Body of pancreas (tissue), 4 donors: Measurements from ENCODE around the gene SLC27A1. TPM values are rescaled to one million over a fixed set of nuclear protein-coding genes. Genes with fewer than 3 reads are reported as not detected.

ENCODE experiments used
- ATAC-seq: fragments of 150-250 bp; one replicate; pipeline ENCODE4 v1.9.1; 2016
- DNase-seq, 4 donors: peaks; one replicate each; pipeline ENCODE4 v3.0.0-alpha.2; 2019
- H3K27ac ChIP-seq, 4 donors: fragments of 200-600 bp; sonication (generic); 1 replicate in 3 of 4; 2 replicates in 1 of 4; pipeline versions ENCODE4 v1.5.1 to v1.6.1; 2016 to 2019; ENCODE audit warnings: mild to moderate bottlenecking in 1 of 4, mixed read lengths in 1 of 4, moderate library complexity in 1 of 4
- H3K27me3 ChIP-seq, 2 donors: fragments of 200-600 bp; sonication (generic); one replicate each; pipeline ENCODE4 v1.6.0; 2016; ENCODE audit warnings: mild to moderate bottlenecking in 1 of 2
- H3K36me3 ChIP-seq, 2 donors: fragments of 200-600 bp; sonication (generic); replicated peaks in 1 of 2; 2 replicates each; pipeline ENCODE4 v1.5.1; 2016; ENCODE audit warnings: low read depth in 2 of 2; ENCODE audit not compliant: insufficient read depth in 1 of 2
- H3K4me1 ChIP-seq: fragments of 200-600 bp; sonication (generic); one replicate; pipeline ENCODE4 v1.6.0; 2016
- H3K4me3 ChIP-seq, 2 donors: fragments of 200-600 bp; sonication (generic); 1 replicate in 1 of 2; 2 replicates in 1 of 2; pipeline ENCODE4 v1.5.1; 2016 to 2019
- H3K9me3 ChIP-seq, 3 donors: fragments of 200-600 bp; sonication (generic); 1 replicate in 2 of 3; 2 replicates in 1 of 3; pipeline ENCODE4 v1.5.1; 2016
- CTCF ChIP-seq, 7 experiments: fragments of 450-650 bp in 4 of 7; fragments of 200-600 bp in 3 of 7; sonication (generic) in 3 of 7; IDR thresholded peaks; one replicate each; pipeline ENCODE4 v1.5.1; 2016 to 2019; ENCODE audit warnings: antibody characterized with exemption in 7 of 7
- POLR2A ChIP-seq, 3 donors: fragments of 450-650 bp; IDR thresholded peaks; one replicate each; pipeline ENCODE4 v1.6.1; 2016; ENCODE audit warnings: antibody characterized with exemption in 3 of 3, mild to moderate bottlenecking in 2 of 3
- WGBS, 2 donors: methylation state at CpG; one replicate each; pipeline ENCODE4 v1.1.5; 2017; 5-methylcytosine and 5-hydroxymethylcytosine counted together
- intact Hi-C: fragments of 100-400 bp; cut with DNase I; formaldehyde crosslinking; loops from one replicate; pipeline ENCODE4 v1.15.1; 2023
- total RNA-seq, 2 donors: library from RNA; depleted of rRNA; stranded (reverse); fragments of >200 nt; gene quantifications; one replicate each; pipeline ENCODE4 v1.1.0, GENCODE V29; 2016

Gene SLC27A1
- total RNA-seq, 2 donors from 2014 or later: 21.1 to 25.7 TPM

GRCh38 chr19:17541184-17541759 is 70.9 kb downstream of the SLC27A1 start:
- no peak overlapping the region for H3K4me3 ChIP-seq
- no peaks in the 10 kb centered on the region for H3K36me3 ChIP-seq
- ATAC-seq (no peak), DNase-seq (no peak)
- TF ChIP-seq POLR2A (IDR thresholded peaks at IDR 0.05): no peak
- TF ChIP-seq CTCF (IDR thresholded peaks at IDR 0.05): no peak
- H3K27me3 ChIP-seq: no peaks in the 10 kb centered on the region
- WGBS, 2 donors: 83 to 89% methylated on average over 4 of the region's 4 CpGs
- H3K27ac ChIP-seq: no peak overlapping the region
- H3K9me3 ChIP-seq: no peaks in the 10 kb centered on the region
- intact Hi-C loops: no loop called here
- peaks cover 13% of the 10 kb centered on the region for H3K4me1 ChIP-seq

DNA sequence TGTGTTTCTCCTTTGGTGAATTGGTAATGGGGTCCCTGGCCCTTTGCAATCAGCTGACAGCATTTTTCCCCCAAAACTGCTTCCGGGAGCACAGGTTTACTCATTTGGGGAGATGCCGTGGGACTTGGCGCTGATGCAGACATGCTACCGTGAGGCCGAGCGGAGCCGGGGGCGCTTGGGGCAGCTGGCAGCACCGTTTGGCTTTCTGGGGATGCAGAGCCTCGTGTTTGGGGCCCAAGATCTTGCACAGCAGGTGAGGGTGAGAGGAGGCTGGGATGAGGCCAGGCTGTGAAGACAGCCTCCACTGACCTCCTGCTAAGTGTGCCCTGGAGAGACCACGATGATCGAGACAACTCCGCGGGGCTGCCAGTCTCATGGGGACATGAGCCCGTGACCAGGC is 71.7 kb downstream of the SLC27A1 start:
- WGBS, 2 donors: 61 to 73% methylated on average over 9 to 15 of the region's 15 CpGs
- no peak overlapping the region for H3K27ac ChIP-seq
- peaks cover 13% of the 10 kb centered on the region for H3K4me1 ChIP-seq
- no peaks in the 10 kb centered on the region for H3K27me3 ChIP-seq
- no peak for TF ChIP-seq CTCF (IDR thresholded peaks at IDR 0.05)
- TF ChIP-seq POLR2A (IDR thresholded peaks at IDR 0.05): no peak
- intact Hi-C loops: no loop called here
- no peaks in the 10 kb centered on the region for H3K36me3 ChIP-seq
- no peak overlapping the region for H3K4me3 ChIP-seq
- ATAC-seq (no peak), DNase-seq (no peak)
- no peaks in the 10 kb centered on the region for H3K9me3 ChIP-seq

GRCh38 chr19:17542793-17543582 is 72.7 kb downstream of the SLC27A1 start:
- Histone ChIP-seq H3K4me3 (no peak overlapping the region), H3K27ac (no peak overlapping the region), H3K4me1 (peaks cover 13% of the 10 kb centered on the region), H3K9me3 (no peaks in the 10 kb centered on the region), H3K36me3 (no peaks in the 10 kb centered on the region), H3K27me3 (no peaks in the 10 kb centered on the region)
- ATAC-seq (no peak), DNase-seq (no peak)
- intact Hi-C loops: no loop called here
- 65 to 88% methylated on average over 10 to 14 of the region's 14 CpGs for WGBS, 2 donors
- TF ChIP-seq POLR2A (IDR thresholded peaks at IDR 0.05) (no peak), CTCF (IDR thresholded peaks at IDR 0.05) (no peak)

- ATAC-seq: no peak
- 47 to 61% methylated on average over 4 of the region's 4 CpGs for WGBS, 2 donors
- TF ChIP-seq CTCF (IDR thresholded peaks at IDR 0.05) (no peak), POLR2A (IDR thresholded peaks at IDR 0.05) (no peak)
These were observed 73.7 kb downstream of the SLC27A1 start for GRCh38 chr19:17543986-17544385.

More at GRCh38 chr19:17543986-17544385, 73.7 kb downstream of the SLC27A1 start:
- no peak for DNase-seq
- H3K9me3 ChIP-seq: no peaks in the 10 kb centered on the region
- no peaks in the 10 kb centered on the region for H3K36me3 ChIP-seq
- no peak overlapping the region for H3K4me3 ChIP-seq
- no peaks in the 10 kb centered on the region for H3K27me3 ChIP-seq
- intact Hi-C loops: no loop called here
- no peak overlapping the region for H3K27ac ChIP-seq
- peaks cover 7% of the 10 kb centered on the region for H3K4me1 ChIP-seq
